Activated CD4-positive, alpha-beta T cell treated with anti-CD3 and anti-CD28 coated beads, Interleukin-2, amount 50 U/mL, for 1 hour (primary cell): ENCODE results near the gene OR9Q2.
"Not testable (repeated sequence)": the region's sequence is repeated elsewhere in the genome, so short reads cannot be mapped to it uniquely, and the experiment has no call there.

Source experiments
- DNase-seq: peaks from one replicate; pipeline ENCODE4 v3.0.0-alpha.2; 2020

Gene OR9Q2, protein sequence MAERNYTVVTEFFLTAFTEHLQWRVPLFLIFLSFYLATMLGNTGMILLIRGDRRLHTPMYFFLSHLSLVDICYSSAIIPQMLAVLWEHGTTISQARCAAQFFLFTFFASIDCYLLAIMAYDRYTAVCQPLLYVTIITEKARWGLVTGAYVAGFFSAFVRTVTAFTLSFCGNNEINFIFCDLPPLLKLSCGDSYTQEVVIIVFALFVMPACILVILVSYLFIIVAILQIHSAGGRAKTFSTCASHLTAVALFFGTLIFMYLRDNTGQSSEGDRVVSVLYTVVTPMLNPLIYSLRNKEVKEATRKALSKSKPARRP

DNA sequence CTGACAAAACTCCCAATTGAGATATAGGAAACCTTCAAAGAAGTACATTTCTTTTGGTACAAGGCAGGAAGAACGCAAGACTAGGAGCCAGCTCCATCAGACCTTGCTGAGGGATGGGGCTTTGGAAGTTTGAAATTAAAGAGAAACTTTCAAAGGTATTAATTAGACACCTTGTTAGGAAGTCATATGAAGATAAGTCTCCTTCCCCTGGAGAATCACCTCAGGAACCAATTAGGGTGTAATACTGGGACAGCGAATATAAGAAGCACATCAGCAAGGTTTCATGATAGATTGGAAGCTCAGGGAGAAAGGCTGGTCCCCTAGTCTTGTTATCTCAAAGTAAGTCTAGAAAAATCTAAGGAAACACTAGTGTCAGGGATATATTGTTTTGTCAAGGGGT is at the start of gene OR9Q2:
TSS of gene OR9Q2 (plus strand) at position 301 of the 400 bp plus-strand sequence. CDS start 1,421 bp downstream, outside the sequence.
- no peak for DNase-seq

GRCh38 chr11:58142761-58143160 is 46.1 kb upstream of the OR9Q2 start:
- no peak for DNase-seq

DNA sequence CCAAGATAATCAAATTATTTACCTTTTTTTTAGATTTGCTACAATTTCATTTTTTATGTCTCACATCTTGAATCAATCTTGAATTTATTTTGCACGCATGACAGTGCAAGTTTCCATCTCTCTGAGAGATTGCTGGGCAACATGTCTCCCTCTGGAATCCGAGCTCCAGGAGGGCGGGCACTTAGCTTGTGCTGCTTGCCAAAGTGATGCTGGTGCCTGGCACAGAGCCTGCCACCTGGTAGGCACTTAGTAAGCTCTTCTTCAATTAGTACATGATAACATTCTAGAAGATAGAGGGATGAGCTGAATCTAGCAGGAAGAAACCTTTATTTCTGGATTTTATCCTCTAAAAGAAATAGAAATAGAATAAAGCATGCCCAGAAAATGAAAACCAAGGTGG is 36.1 kb upstream of the OR9Q2 start:
- no peak for DNase-seq

- DNase-seq = no peak
Observed at GRCh38 chr11:58164389-58164788, 24.5 kb upstream of the OR9Q2 start.

DNA sequence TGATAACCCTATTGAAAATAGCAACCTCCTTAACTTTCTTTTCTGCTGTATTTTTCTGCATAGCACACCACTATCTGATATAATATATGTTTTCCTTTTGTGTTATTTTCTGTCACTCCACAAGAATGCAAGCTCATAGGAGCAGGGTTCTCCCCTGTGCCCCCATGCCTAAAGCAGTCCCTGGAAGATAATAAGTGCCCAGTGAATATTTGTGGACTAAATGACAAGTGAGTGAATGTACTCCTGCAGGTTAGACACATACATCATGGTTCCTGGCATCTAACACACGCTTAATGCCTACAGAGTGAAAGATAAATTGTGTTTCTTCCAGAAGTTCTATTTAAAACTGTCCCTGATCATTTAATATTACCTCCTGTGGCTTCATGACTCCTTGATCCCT is 23.9 kb upstream of the OR9Q2 start:
- DNase-seq = no peak

DNA sequence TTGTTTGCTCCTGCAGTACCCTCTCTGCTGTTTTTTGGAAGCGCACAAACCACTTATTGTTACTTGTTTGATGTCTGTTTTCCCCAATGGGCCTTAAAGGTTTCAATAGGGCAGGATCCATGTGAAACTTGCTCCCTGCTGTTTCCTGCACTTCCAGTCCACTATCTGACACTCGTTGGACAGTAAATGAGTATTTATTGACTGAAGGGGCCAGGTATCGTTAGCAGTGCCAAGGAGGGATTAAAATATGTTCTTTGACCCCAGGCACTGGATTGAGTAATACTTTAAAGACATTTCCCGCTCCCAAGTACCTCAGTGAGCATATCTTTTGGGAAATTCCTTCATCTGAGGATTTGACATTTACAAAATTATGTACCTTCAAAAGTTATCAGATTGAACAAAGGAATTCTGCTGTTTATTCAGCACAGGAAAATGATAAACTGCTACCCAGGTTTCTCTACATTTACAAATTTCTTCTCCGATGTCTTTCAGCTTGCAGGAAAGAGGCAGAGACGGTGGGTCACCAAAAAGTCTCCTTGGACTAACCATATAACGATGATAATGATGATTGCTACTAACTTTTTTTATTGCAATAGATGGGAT is 23.3 kb upstream of the OR9Q2 start:
- DNase-seq = no peak

- no peak for DNase-seq
Observed at GRCh38 chr11:58177409-58178054, 11.3 kb upstream of the OR9Q2 start.

DNA sequence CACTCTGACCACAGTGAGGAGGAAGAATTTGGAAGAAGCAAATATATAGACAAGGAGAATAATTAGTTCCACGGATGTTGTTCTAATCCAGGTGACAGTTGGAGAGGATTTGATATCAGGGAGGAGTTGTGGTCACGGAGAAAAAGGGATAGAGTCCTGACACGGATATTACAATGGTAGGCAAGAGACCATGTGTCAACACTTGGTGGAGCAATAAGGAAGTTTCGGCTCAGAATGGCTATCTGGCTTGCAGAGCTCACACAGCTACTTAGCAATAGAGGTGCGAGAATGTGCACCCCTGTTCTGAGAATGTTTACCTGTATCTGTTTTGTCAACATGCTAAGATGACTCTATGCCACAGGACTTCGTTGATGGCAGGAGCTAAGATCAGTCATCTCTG is 10.4 kb upstream of the OR9Q2 start:
- no peak for DNase-seq

DNA sequence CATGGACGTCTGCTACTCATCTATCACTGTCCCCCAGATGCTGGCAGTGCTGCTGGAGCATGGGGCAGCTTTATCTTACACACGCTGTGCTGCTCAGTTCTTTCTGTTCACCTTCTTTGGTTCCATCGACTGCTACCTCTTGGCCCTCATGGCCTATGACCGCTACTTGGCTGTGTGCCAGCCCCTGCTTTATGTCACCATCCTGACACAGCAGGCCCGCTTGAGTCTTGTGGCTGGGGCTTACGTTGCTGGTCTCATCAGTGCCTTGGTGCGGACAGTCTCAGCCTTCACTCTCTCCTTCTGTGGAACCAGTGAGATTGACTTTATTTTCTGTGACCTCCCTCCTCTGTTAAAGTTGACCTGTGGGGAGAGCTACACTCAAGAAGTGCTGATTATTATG is 9.2 kb upstream of the OR9Q2 start:
- DNase-seq = no peak

DNA sequence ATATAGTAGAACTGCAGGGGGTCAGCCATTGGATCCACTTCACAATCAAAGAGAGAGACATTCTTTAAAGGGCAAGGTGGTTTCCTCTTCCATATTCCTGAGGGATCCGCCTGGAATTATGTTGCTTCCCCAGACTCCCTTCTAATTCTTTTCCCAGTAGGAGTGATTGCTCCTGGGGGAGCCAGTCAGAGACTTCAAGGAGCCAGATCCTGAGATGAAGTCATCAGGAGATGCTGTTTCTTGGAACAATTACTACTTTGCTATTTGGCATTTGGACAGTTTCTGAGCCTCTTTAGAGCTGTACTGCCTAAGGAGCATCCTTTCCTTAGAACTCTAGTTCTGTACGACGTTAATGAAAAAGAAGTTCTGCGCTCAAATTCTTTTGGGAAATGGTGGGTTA is 1.9 kb upstream of the OR9Q2 start:
- no peak for DNase-seq

GRCh38 chr11:58192229-58192628 is 3.4 kb downstream of the OR9Q2 start:
- DNase-seq = no peak

DNA sequence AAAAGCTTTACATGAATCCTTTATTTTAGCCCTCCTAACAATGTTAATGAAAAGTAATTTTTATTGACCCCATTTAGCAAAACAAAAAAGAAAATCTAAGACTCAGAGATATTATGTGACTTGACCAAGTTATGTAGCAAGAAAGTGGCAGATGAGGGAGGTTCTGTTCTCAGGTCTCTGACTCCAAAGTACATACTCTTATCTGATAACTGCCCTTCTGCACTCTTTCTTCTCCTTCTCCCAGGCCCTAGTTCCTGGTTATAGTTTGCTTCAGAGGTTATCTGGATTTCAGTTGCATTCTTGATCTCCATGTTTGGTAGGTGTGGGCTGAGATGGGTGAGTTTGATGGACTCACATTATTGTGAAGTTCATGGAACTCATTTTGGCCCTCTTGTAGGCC is 4.5 kb downstream of the OR9Q2 start:
- DNase-seq = no peak

DNA sequence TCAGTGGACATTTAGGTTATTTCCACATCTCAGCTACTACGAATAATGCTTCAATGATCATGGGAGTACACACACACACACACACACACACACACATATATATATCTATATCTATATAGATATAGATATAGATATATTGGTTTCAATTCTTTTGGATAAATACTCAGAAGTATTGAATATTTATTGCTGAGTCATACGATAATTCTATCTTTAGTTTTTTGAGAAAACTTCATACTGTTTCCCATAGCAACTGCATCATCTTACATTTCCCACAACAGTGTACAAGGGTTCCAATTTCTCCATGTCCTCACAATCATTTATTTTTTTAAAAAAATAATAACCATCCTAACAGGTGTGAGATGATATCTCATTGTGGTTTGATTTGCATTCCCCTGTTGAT is 7.1 kb downstream of the OR9Q2 start:
- no peak for DNase-seq

DNA sequence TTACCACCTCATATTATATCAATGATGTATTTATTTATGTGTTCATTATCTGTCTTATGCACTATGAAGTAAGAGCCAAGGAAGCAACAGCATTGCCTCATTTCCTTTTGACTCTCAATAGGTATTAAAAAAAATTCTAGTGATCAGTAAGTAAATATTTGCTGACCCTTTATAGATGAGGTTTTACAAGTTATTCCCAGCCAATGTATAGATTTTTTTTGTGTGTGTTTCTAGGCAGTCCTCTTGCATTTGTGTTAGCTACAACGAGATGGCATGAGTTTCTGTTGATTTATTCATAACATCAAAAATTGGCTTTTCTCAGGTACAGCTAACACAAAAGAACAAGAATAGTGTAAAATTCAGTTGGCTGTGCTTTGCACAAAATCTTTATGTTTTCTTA is 10.4 kb downstream of the OR9Q2 start:
- no peak for DNase-seq

- no peak for DNase-seq
Observed at GRCh38 chr11:58204042-58204441, 15.2 kb downstream of the OR9Q2 start, which contains the start of gene OR1S2. OR1S2 (minus strand) TSS chr11:58204142; CDS start chr11:58204142, 0 bp downstream.

GRCh38 chr11:58212420-58212819 is 23.6 kb downstream of the OR9Q2 start, which contains the start of gene OR1S1:
OR1S1 (plus strand) TSS chr11:58212720.
- DNase-seq = not testable (repeated sequence)

GRCh38 chr11:58216476-58216875 is 27.6 kb downstream of the OR9Q2 start:
- no peak for DNase-seq

DNA sequence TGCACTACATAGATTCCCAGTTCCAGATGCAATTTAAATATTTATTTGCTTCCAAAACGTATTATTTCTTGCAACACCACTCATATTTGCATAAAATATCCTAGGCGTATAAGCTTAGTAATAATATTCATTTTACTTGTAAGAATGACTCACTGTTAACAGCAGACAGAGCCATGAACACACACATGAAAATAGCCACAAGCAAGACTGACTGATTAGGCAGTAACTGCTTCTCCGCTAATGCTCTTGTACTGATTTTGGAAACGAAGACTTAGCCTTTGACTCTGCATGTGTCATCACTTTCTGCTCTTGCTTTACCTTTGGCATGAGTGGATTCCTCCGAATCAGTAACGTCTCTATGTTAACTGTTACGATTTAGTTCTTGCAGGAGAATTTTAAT is 33.9 kb downstream of the OR9Q2 start:
- no peak for DNase-seq

- no peak for DNase-seq
Observed at GRCh38 chr11:58227956-58228615, 39.2 kb downstream of the OR9Q2 start.
